ENCODE results near the gene LRFN3.
A peak's percentile ranks its signal among the peaks of the same experiment; 100 is the strongest.
"Not testable (repeated sequence)": the region's sequence is repeated elsewhere in the genome, so short reads cannot be mapped to it uniquely, and the experiment has no call there.

LRFN3 gene

GRCh38 chr19:35939307-35940077, 3.3 kb downstream of the LRFN3 start:
- DNase-seq (ENCODE audit: low spot score): no peak

- no peak for DNase-seq (ENCODE audit: low spot score)
These were observed 4.1 kb downstream of the LRFN3 start for GRCh38 chr19:35940078-35940775.

GRCh38 chr19:35940839-35941238, 4.7 kb downstream of the LRFN3 start:
- DNase-seq (ENCODE audit: low spot score): no peak

- DNase-seq (ENCODE audit: low spot score): no peak
These were observed 6.1 kb downstream of the LRFN3 start for GRCh38 chr19:35942235-35942634.

GRCh38 chr19:35943321-35944301, 7.4 kb downstream of the LRFN3 start:
- no peak for DNase-seq (ENCODE audit: low spot score)

- no peak for DNase-seq (ENCODE audit: low spot score)
These were observed 8.4 kb downstream of the LRFN3 start for GRCh38 chr19:35944556-35944955.

GRCh38 chr19:35945121-35945790, 9.1 kb downstream of the LRFN3 start:
- no peak for DNase-seq (ENCODE audit: low spot score)

GRCh38 chr19:35946203-35946602, 10.0 kb downstream of the LRFN3 start:
- no peak for DNase-seq (ENCODE audit: low spot score)

- no peak for DNase-seq (ENCODE audit: low spot score)
These were observed 13.0 kb downstream of the LRFN3 start for GRCh38 chr19:35949131-35949530.

- no peak for DNase-seq (ENCODE audit: low spot score)
These were observed 19.9 kb downstream of the LRFN3 start for GRCh38 chr19:35955881-35956634.

- not testable (repeated sequence) for DNase-seq (ENCODE audit: low spot score)
These were observed 21.2 kb downstream of the LRFN3 start for GRCh38 chr19:35957411-35957810.

GRCh38 chr19:35958660-35959039, 22.5 kb downstream of the LRFN3 start:
- DNase-seq (ENCODE audit: low spot score): no peak

GRCh38 chr19:35959040-35959967, 23.1 kb downstream of the LRFN3 start:
- DNase-seq (ENCODE audit: low spot score): peak; percentile 82

- DNase-seq (ENCODE audit: low spot score): no peak
These were observed 23.8 kb downstream of the LRFN3 start for GRCh38 chr19:35959968-35960320.

GRCh38 chr19:35960432-35960972, 24.3 kb downstream of the LRFN3 start:
- no peak for DNase-seq (ENCODE audit: low spot score)

GRCh38 chr19:35963514-35963913, 27.3 kb downstream of the LRFN3 start:
- DNase-seq (ENCODE audit: low spot score): no peak

- DNase-seq (ENCODE audit: low spot score): no peak
These were observed 30.6 kb downstream of the LRFN3 start for GRCh38 chr19:35966771-35967170.

- DNase-seq (ENCODE audit: low spot score): no peak
These were observed 37.3 kb downstream of the LRFN3 start for GRCh38 chr19:35973487-35973886.

GRCh38 chr19:35975608-35976214, 39.5 kb downstream of the LRFN3 start:
- no peak for DNase-seq (ENCODE audit: low spot score)

All from CD4-positive, alpha-beta T cell treated with Interleukin-15 for 4 hours (primary cell).